Measurements from ENCODE around the gene SPATA33. TPM values are rescaled to one million over a fixed set of nuclear protein-coding genes. Genes with fewer than 3 reads are reported as not detected.

SPATA33 gene
- total RNA-seq, 3 donors from 2014 or later: 8.0 to 11.0 (median 10.7) TPM

GRCh38 chr16:89717688-89718505, 60.3 kb downstream of the SPATA33 start:
- intact Hi-C loops (cut with DNase I, micrococcal nuclease): no loop called here
- ATAC-seq (no peak), DNase-seq (no peak)
- no peaks in the 10 kb centered on the region for H3K9me3 ChIP-seq
- no peak overlapping the region for H3K4me3 ChIP-seq
- peaks cover 16% of the 10 kb centered on the region for H3K4me1 ChIP-seq (ENCODE audit: low read depth)
- TF ChIP-seq CTCF (IDR thresholded peaks at IDR 0.05): no peak
- H3K36me3 ChIP-seq (ENCODE audit: low read depth): no peaks in the 10 kb centered on the region

Other genes with a start within 250 kb of the SPATA33 start
- gene ANKRD11, start 167.3 kb upstream of the SPATA33 start, total RNA-seq: 100 to 1,000 TPM; 125 to 127 (median 127) TPM
- gene SPG7, start 149.4 kb upstream of the SPATA33 start, total RNA-seq: 100 to 1,000 TPM; 112 to 137 (median 121) TPM
- gene RPL13, start 97.2 kb upstream of the SPATA33 start, total RNA-seq: 1,000 to 10,000 TPM; 1,693 to 1,792 (median 1,717) TPM
- 1 to 10 TPM in 1 of 3 donors, under 1 TPM in 2; 0.72 to 2.0 (median 0.79) TPM for gene CPNE7, start 82.1 kb upstream of the SPATA33 start, total RNA-seq
- 1 to 10 TPM in 1 of 3 donors, under 1 TPM in 1, not detected in 1; 0.28 to 2.0 TPM for gene DPEP1, start 44.2 kb upstream of the SPATA33 start, total RNA-seq
- 100 to 1,000 TPM; 104 to 163 (median 108) TPM for gene CHMP1A, start 128 bp upstream of the SPATA33 start, total RNA-seq
- 100 to 1,000 TPM in 1 of 3 donors, 10 to 100 TPM in 2; 90.8 to 163 (median 94.5) TPM for gene CDK10, start 28.9 kb downstream of the SPATA33 start, total RNA-seq
- gene SPATA2L, start 43.9 kb downstream of the SPATA33 start, total RNA-seq: 10 to 100 TPM; 12.5 to 21.7 (median 14.4) TPM
- gene VPS9D1, start 63.1 kb downstream of the SPATA33 start, total RNA-seq: 10 to 100 TPM; 15.3 to 20.6 (median 16.4) TPM
- 10 to 100 TPM; 30.5 to 50.4 (median 31.6) TPM for gene ZNF276, start 63.7 kb downstream of the SPATA33 start, total RNA-seq
- gene FANCA, start 158.8 kb downstream of the SPATA33 start, total RNA-seq: 10 to 100 TPM; 13.1 to 27.7 (median 16.3) TPM
- gene SPIRE2, start 170.6 kb downstream of the SPATA33 start, total RNA-seq: 100 to 1,000 TPM in 1 of 3 donors, 10 to 100 TPM in 2; 52.5 to 118 (median 84.2) TPM
- 100 to 1,000 TPM; 179 to 217 (median 212) TPM for gene TCF25, start 215.8 kb downstream of the SPATA33 start, total RNA-seq